UCSD-AML1 (cell line): ENCODE measurements around the gene L2HGDH.

Source experiments
- DNase-seq: peaks from one replicate; lab custom pipeline; 2025; ENCODE audit not compliant: unreplicated experiment; lab: John Stamatoyannopoulos, UW

Gene L2HGDH

DNA sequence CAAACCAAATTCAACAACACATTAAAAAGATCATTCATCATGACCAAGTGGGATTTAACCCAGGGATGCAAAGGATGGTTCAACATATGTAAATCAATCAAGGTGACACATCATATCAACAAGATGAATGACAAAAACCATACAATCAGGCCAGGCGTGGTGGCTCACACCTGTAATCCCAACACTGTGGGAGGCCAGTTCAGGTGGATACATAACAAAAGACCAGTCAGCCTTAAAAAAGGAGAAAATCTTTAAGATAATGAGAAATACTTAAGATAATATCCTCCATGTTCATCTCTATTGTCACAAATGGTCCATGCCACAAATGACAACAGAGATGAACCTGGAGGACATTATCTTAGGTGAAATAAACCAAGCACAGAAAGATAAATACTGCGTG lies 12.4 kb downstream of the L2HGDH start:
- no peak for DNase-seq

DNA sequence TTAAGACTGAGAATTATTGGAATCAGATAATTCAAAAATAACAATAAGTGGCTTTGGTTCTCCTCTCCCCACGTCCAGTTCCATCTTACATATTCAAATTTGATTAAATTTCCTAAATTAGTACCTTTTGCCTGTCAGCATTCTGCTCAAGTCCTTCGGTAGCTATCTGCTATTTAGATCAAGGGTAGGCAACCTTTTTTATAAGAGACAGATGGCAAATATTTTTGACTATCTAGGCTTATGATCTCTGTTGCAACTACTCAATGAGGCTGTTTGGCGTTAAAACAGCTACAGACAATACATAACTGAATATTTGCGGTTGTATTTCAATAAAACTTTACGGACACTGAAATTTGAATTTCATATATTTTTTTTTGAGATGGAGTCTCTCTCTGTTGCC lies 21.7 kb downstream of the L2HGDH start:
- DNase-seq: no peak

DNA sequence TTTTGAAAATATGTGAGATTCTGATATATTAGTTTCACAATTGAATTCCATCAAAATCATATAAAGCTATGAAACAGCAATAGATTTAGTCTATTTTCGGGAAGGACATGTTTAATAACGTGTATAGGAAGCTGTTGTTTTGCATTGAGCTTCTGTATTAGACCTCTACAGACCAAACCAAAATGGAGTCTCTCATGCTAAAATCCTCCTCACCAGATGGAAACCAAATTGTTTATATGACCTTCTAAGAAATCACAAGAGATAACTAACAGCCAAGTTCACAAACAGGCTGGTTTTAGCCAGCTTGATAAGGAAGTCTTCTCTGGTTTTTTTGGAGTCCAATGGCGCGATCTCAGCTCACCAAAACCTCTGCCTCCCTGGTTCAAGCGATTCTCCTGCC lies 23.9 kb downstream of the L2HGDH start:
- no peak for DNase-seq

GRCh38 chr14:50285861-50286260 lies 26.2 kb downstream of the L2HGDH start:
- no peak for DNase-seq

DNA sequence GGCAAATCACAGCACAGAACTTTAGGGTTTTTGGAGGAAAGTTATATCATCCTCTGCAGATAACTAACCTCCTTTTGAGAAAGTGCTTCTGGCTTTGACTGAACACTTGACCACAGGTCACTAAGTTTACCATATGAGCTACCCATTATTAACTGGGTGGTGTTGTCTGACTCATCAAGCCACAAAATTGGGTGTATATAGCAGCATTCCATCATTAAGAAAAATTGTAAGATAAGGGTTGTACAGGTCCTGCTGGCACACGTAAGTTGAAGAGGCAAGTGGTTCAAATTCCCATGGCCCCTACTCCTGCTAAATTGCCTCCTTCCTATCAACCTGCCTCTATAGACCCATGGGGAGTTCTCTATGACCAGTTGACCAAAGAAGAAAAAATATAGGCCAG lies 39.5 kb downstream of the L2HGDH start:
- no peak for DNase-seq

DNA sequence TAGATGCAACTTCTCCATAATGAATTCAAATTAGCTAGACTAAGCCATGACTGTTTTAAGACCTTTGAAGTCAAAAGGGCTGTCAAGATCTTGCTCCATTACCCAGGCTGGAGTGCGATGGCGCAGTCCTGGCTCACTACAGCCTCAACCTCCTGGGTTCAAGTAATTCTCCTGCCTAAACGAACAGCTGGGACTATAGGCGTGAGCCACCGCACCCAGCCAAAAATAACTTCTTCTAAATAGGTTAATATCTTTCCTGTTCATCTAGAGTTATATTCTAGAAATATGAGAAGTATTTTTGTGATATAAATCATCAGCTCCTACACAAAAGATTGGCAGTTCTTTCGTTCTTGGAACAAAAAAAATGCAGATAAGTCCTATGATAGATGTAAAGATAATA lies 41.1 kb downstream of the L2HGDH start:
- DNase-seq: no peak

DNA sequence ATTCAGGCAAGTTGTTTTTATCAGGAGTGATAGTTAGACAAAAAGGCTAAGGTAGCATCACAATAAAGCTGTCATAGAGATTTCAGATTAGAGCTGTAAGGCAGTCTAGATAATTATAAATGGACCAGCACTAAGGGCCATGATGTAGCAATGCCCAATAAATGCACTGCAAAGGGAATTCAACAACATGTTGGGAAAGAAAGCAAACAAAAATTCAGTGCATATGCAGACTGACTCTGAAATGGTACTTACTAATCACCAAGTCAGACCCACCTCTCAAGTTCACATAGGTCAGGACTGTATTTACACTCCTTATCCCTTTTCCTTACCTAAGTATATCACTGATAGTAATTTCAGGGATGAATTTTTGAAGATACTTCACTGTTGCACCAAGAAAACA lies 47.0 kb downstream of the L2HGDH start:
- DNase-seq: no peak

DNA sequence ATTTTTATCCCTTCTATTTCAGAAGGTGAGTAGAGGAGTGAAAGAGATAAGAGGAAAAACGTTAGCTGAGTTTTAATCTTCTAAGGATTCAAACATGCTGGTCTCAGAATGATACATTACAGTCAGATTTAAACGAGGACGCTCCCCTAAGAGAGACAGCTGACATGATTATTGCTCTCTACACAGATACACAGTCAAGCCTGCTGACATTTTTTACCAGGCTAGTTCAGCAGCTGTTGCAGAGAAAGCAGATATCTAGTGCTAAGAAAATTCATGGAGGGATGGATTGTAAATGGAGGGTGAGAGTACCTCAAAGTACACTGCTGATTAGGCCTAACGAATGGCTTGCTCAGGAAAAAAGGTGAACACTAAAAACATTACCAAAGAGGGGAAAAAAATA lies 48.7 kb downstream of the L2HGDH start:
- no peak for DNase-seq

- DNase-seq: no peak
Observed at GRCh38 chr14:50262865-50263264, 49.2 kb downstream of the L2HGDH start.

DNA sequence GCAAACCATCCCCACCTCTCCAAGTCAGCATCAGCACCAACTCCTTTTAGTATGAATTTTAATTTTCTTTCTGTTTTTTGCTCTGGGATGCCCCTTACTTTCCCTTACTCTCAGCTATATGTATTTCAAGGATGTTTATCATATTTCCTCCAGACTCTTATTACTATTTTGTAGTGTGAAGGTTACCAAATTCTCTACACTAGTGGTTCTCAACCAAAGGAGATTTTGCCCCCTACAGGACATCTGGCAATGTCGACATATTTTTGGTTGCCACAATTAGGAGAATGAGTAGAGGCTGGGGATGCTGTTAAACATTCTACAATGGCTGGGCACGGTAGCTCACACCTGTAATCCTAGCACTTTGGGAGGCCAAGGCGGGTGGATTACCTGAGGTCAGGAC lies 51.5 kb downstream of the L2HGDH start:
- DNase-seq: no peak

- no peak for DNase-seq
Observed at GRCh38 chr14:50260072-50260471, 52.0 kb downstream of the L2HGDH start.

DNA sequence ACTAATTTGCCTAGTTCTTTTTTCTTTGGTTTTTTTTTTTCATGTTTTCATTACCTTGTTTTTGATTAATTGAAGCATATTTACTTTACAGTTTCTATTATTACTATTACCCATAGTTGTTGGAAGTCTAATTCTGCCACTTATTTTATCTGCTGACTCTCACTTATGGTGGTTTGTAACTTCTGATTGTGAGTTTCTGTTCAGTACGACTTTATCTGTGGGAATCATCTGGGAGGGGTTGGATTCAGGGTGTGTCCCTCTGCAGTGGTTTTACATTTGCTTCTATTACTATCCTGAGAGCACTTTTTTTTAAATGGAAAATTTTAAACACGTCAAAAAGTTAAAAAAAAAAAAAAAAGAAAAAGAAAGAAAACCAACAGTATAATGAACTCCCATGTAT lies 54.3 kb downstream of the L2HGDH start:
- DNase-seq: no peak

DNA sequence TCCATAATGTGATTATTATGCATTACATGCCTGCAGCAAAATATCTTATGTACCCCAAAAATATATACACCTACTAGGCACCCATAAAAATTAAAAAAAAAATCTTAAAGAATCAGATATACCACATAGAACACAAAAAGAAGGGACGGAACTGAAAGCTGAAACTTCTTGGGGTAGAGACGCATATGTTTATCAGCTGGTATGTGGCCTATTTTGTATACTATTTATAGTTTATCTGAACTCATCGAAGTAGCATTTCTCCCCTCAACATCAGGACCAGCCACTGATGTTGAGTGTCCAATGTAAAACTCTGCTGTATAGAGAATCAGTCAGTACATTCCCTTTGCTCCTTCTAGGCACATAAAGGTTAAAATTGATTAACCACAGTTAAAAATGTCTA lies 57.8 kb downstream of the L2HGDH start:
- DNase-seq: no peak

GRCh38 chr14:50249136-50249775 lies 62.8 kb downstream of the L2HGDH start:
- DNase-seq: no peak

- DNase-seq: no peak
Observed at GRCh38 chr14:50247245-50247644, 64.8 kb downstream of the L2HGDH start.

- no peak for DNase-seq
Observed at GRCh38 chr14:50242566-50243310, 69.3 kb downstream of the L2HGDH start.

DNA sequence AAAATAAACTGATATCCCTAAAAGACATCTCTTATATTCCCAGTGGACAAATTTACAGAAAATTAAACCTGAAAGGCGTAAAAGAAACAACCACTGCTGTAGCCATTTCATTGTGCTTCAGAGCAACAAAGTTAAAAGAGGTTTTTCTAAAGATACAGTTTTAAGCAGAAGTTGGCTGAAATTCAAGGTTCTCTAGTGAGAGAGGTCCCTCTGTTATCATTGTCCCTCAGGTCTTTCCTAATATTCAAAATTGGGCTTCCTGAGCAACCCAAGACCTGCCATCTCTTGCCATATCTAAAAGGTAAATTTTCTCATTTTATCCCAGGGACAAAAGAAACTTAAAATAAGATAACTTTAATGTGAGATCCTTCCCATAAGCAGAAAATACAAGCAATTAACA lies 69.9 kb downstream of the L2HGDH start:
- no peak for DNase-seq

- peak; percentile 26 for DNase-seq
Observed at GRCh38 chr14:50237427-50237826, 74.6 kb downstream of the L2HGDH start.

DNA sequence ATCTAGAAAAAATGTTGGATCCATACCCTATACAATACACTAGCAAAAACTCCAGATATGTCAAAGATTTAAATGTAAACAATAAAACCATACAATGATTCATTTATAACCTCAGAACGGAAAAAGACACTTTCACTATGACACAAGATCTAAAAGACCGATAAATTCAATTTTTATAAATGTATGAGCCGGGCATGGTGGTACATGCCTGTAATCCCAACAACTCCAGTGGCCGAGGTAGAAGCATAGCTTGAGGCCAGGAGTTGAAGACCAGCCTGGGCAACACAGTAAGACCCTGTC lies 78.1 kb downstream of the L2HGDH start:
- DNase-seq: no peak

DNA sequence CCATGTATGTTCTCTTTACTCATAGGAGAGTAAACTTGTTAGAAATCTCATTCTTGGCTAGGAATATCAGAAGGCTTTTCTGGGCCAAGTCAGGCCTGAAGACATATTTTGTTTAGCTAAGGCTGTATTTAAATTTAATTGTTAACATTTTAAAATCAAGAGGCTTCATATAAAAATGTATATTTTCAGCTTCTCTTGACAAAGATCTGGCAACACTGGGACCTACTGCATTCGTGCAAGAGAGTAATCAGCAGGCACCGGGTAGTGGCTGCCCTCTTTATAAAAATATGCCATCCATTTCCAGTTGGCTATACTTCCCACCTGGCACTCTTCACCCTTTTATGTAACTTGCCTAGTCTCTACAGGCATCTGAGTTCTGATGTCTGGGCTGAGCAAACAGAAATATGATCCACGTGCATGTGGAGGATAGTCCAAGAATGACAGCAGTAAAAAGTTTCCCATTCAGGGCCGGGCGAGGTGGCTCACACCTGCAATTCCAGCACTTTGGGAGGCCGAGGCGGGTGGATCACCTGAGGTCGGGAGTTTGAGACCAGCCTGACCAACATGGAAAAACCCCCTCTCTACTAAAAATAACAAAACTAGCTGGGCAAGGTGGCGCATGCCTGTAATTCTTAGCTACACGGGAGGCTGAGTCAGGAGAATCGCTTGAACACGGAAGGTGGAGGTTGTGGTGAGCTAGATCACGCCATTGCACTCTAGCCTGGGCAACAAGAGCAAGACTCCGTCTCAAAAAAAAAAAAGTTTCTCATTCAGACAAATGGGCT lies 78.7 kb downstream of the L2HGDH start:
- no peak for DNase-seq

DNA sequence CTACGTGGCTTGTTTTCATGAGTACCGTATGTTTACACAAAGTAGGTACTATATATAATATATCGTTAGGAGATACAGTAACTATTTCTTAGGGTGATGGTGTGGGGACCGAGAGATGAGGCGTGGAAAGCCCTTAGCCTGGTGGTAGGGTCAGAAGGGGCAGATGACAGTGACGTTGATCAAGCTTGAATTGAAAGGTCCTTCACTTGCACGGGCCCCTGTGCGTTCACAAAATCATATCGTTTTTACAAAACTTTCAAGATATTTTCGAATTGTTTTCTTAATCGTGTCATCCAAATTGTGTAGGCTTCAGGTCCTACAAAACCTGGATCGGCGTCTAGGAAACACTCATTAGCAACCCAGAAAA lies 79.8 kb downstream of the L2HGDH start:
- no peak for DNase-seq

DNA sequence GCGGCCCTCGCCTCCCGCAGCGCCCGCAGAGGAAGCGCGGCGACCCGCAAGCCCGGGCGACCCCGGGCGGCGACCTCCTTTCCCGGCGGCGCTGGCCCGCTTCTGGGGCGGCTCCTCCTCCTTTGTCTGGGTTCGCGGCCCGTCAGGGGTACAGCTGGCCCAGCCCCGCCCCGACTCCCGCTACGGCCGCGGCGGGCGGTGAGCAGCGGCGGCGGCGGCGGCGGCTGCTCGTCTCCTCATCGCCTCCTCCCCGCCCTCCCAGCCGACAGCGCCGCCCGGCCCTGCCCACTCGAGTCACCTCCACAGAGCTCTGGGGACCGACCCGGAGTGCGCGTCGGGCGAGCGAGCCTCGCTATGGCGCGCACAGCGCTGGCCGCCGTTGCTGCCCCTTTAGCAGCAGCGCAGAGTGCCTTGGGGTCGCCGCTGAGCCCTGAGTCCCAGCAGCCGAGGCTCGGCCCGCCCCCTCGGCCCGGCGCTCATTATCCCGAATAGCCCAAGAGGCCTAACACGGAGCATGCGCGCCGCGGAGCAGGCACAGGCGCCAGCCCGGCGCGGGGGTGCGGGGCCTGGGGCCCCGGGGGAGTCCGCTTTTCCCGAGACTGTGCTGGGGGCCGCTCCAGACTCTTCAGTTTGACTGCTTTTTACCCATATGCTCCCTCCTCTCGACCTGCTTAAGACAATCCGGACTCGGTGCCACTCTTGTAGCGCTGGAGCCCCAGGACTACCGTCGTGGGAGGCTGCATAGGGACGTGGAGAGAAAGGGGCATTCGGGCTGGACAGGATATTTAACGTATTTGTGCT lies 80.4 kb downstream of the L2HGDH start, which contains the start of gene SOS2:
Gene SOS2 (minus strand): TSS at position 104 of the 801 bp plus-strand sequence. CDS start 295 bp downstream, outside the sequence.
- peak; percentile 92 for DNase-seq
